ENCODE data around the gene TBC1D14. TPM values are rescaled to one million over a fixed set of nuclear protein-coding genes. Genes with fewer than 3 reads are reported as not detected.

The TBC1D14 gene
- total and polyA plus RNA-seq, 3 donors from 2014 or later = 78.0 to 98.8 (median 87.6) TPM

GRCh38 chr4:6992728-6993677 is 83.4 kb downstream of the TBC1D14 start:
- Histone ChIP-seq H3K27ac (peak overlapping the region in 1 of 2 donors; percentile 47), H3K4me1 (peaks cover 34% of the 10 kb centered on the region)
- intact Hi-C loops (cut with DNase I; ENCODE audit: low total_unique reads) = no loop called here

GRCh38 chr4:6996481-6996880 is 86.9 kb downstream of the TBC1D14 start:
- peaks cover 5% of the 10 kb centered on the region for H3K36me3 ChIP-seq (ENCODE audit: low read depth, missing control alignments)
- TF ChIP-seq POLR2A (IDR thresholded peaks at IDR 0.05) = no peak
- TF ChIP-seq, protein P1, sequence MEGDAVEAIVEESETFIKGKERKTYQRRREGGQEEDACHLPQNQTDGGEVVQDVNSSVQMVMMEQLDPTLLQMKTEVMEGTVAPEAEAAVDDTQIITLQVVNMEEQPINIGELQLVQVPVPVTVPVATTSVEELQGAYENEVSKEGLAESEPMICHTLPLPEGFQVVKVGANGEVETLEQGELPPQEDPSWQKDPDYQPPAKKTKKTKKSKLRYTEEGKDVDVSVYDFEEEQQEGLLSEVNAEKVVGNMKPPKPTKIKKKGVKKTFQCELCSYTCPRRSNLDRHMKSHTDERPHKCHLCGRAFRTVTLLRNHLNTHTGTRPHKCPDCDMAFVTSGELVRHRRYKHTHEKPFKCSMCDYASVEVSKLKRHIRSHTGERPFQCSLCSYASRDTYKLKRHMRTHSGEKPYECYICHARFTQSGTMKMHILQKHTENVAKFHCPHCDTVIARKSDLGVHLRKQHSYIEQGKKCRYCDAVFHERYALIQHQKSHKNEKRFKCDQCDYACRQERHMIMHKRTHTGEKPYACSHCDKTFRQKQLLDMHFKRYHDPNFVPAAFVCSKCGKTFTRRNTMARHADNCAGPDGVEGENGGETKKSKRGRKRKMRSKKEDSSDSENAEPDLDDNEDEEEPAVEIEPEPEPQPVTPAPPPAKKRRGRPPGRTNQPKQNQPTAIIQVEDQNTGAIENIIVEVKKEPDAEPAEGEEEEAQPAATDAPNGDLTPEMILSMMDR (IDR thresholded peaks at IDR 0.05) = no peak
- H3K27me3 ChIP-seq = no peaks in the 10 kb centered on the region
- no peak overlapping the region for H3K4me3 ChIP-seq
- no peaks in the 10 kb centered on the region for H3K9me3 ChIP-seq
- 89 to 94% methylated on average over 12 of the region's 12 CpGs for WGBS, 2 donors
- H3K4me1 ChIP-seq = peaks cover 12% of the 10 kb centered on the region
- DNase-seq = no peak
- intact Hi-C loops (cut with DNase I; ENCODE audit: low total_unique reads) = no loop called here
- H3K27ac ChIP-seq = no peak overlapping the region

More at GRCh38 chr4:6992728-6993677, 83.4 kb downstream of the TBC1D14 start:
- 75 to 83% methylated on average over 15 of the region's 15 CpGs for WGBS, 2 donors
- H3K27me3 ChIP-seq = no peaks in the 10 kb centered on the region
- H3K9me3 ChIP-seq = no peaks in the 10 kb centered on the region
- H3K36me3 ChIP-seq (ENCODE audit: low read depth, missing control alignments) = no peaks in the 10 kb centered on the region
- no peak for DNase-seq
- H3K4me3 ChIP-seq = no peak overlapping the region
- TF ChIP-seq, protein P1 (IDR thresholded peaks at IDR 0.05) = no peak
- TF ChIP-seq POLR2A (IDR thresholded peaks at IDR 0.05) = no peak

DNA sequence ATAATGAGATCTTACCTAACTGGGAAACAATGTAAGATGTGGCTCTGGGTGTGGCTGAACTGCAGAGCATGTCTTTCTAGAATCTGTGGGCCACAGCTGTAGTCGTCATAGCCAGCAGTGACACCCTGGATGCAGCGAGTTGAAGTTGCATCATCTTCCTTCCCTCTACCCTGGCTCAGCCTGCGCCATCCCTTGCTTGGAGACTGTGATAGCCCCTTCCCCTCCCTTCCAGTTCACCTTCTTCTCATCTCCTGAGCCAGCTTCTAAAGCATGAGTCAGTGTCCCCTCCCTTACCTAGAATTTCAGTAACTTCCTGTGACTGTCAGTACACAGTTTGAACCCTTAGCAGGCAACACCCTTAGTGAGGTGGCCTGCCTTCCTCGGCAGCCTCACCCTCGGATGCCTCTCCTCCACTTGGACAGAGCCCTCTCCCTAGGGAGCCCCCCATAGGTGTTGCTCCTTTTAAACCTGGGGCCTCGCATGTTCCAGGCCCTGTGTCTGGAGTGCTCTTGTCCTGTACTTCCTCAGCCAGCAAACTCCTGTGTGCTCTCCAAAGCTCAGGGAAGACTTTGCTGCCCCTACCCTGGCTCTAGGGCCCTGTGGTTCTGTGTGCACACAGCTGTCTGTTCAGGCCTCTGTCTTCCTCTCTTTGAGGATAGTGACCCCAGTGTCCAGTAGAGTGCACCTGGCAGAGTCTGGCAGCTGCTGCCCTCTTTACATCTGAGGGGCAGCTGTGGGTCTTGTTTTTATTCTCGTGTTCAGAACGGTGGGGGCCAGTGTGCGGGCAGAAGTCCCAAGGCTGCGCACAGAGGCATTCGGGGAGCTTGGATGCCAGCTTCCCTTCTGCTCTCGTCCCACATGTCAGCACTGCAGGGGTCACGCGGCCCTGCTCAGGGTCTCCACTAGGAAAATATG is 89.8 kb downstream of the TBC1D14 start:
- Histone ChIP-seq H3K27ac (no peak overlapping the region), H3K27me3 (no peaks in the 10 kb centered on the region), H3K4me1 (no peaks in the 10 kb centered on the region), H3K4me3 (no peak overlapping the region), H3K36me3 (ENCODE audit: low read depth, missing control alignments) (peaks cover 5% of the 10 kb centered on the region), H3K9me3 (no peaks in the 10 kb centered on the region)
- DNase-seq = no peak
- TF ChIP-seq, protein P1 (IDR thresholded peaks at IDR 0.05) = no peak
- TF ChIP-seq POLR2A (IDR thresholded peaks at IDR 0.05) = no peak
- WGBS, 2 donors = 86 to 87% methylated on average over 6 to 14 of the region's 14 CpGs
- intact Hi-C loops (cut with DNase I; ENCODE audit: low total_unique reads) = no loop called here

DNA sequence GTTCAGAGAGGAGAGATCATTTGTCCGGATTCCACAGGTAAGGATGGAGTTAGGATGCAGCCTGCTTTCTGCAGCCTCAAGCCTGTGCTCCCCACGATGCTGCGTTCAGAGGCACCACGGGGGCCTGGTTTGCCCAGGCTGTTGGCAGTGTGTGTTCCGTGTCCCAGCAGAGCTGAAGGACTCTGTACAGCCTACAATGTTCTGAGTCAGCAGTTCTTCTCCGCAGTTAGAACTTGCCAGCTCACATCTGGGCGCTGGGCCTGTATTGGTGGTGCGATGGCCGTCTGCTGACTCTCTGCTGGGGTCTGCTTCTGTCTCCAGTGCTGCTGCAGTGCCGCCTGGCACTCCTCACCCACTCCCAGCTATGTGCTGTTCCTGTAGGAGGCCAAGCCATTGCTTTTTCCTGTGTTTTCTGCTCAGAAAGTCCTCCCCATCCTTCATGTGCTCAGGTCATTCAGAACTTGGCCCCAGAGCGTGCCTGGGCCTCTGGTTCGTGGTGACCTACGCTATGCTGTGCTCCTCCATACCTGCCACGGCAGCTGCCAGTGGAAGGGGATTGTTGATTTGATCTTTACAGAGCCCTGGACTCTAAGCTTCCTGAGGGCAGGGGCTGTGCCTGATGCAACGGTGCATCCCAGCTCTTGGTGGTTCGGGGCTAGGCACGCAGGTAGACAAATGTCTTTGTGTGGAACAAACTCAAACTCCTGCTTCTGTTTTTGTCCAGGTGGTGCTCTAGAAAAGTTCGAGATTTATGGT is 91.0 kb downstream of the TBC1D14 start:
- Histone ChIP-seq H3K4me1 (no peaks in the 10 kb centered on the region), H3K36me3 (ENCODE audit: low read depth, missing control alignments) (peaks cover 5% of the 10 kb centered on the region), H3K4me3 (no peak overlapping the region), H3K27ac (no peak overlapping the region), H3K27me3 (no peaks in the 10 kb centered on the region), H3K9me3 (no peaks in the 10 kb centered on the region)
- DNase-seq = no peak
- intact Hi-C loops (cut with DNase I; ENCODE audit: low total_unique reads) = no loop called here
- TF ChIP-seq, protein P1 (IDR thresholded peaks at IDR 0.05) = no peak
- no peak for TF ChIP-seq POLR2A (IDR thresholded peaks at IDR 0.05)
- WGBS, 2 donors = 92 to 95% methylated on average over 16 to 18 of the region's 18 CpGs

Data from testis (tissue), 3 donors.